ENCODE data around the gene CEP41.

CEP41 gene

DNA sequence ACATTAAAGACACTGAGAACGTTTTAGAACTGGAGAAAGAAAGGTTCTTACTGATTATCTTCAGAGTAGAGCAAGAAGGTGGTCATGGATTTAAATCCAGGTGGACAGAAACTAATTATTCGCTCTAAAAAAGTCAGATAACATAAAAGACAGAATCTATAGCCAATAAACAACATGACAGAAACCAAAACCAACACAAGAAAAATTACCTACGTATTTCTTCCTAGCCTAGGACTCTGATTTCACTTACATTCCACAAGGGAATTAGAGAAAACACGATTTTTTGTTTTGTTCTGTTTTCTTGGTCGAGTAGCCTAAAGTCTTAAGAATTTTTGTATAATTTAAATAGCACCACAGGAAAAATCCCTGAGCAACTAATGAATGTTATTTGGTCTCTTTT, 45.4 kb downstream of the CEP41 start:
- no peak for TF ChIP-seq ZFX (IDR thresholded peaks at IDR 0.05)
- TF ChIP-seq, protein P1, sequence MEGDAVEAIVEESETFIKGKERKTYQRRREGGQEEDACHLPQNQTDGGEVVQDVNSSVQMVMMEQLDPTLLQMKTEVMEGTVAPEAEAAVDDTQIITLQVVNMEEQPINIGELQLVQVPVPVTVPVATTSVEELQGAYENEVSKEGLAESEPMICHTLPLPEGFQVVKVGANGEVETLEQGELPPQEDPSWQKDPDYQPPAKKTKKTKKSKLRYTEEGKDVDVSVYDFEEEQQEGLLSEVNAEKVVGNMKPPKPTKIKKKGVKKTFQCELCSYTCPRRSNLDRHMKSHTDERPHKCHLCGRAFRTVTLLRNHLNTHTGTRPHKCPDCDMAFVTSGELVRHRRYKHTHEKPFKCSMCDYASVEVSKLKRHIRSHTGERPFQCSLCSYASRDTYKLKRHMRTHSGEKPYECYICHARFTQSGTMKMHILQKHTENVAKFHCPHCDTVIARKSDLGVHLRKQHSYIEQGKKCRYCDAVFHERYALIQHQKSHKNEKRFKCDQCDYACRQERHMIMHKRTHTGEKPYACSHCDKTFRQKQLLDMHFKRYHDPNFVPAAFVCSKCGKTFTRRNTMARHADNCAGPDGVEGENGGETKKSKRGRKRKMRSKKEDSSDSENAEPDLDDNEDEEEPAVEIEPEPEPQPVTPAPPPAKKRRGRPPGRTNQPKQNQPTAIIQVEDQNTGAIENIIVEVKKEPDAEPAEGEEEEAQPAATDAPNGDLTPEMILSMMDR (conservative IDR thresholded peaks at IDR 0.05): no peak
- no peak overlapping the region for H3K27ac ChIP-seq

DNA sequence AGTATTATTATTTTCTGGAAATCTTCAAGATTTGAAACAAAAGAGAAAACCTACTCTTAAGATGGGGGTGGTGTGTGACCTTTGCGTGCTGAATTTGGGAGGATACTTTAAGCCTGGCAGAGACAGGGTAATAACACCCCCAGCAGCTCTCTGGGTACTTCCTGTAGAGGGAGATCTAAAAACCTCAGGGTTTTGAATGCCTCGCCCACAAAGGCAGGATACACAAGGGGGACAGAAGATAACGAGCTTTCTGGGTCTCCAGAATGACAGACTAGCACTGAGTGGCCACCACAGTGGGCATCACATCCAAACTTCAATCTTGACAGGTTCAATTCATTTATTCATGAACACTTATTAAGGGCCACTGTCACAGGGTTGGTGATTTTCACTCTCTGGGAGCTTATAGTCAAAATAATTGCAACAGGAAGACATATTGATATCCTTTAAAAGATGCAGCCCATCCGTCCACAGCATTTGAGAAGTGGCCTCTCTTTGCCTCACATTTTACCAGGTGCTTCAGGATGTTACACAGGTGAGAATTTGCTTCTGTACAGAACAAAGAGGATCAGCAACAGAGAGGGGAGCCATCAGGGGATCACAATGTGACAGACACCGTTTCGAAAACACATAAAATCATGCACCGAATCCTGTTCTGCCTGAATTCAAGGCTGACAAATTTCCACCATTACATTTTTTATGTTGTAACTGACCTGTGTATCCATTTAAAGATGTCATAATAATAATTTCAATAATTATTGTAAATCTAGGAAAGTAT, 46.2 kb downstream of the CEP41 start:
- TF ChIP-seq, protein P1 (conservative IDR thresholded peaks at IDR 0.05): no peak
- TF ChIP-seq ZFX (IDR thresholded peaks at IDR 0.05): no peak

DNA sequence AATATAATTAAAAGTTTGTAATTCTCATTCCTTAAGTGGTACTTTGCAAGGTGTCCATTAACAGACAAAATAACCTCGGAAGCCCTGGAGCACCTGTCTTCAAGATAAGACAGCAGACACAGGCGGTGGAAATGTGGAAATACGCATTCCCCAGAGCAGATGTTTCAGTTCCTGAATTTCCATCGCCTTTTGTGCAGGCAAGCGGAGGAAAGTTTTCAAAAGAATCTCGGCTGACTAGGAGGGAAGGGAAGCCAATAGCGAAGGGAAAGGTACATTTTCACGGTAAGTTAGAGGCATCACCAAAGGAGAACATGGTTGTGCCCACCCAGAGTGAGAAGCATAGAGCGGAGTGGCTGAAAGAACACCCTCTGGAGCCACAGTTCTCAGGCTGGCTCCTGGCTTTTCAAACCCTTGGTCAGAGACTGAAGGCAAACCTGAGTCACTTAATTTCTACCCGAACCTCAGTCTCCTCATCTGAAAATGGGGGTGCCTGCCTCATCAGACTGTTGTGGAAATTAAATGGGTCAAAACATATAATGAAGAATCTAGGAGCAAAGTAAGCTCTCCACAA, 46.9 kb downstream of the CEP41 start:
- no peak overlapping the region for H3K27ac ChIP-seq
- no peak for TF ChIP-seq ZFX (IDR thresholded peaks at IDR 0.05)
- TF ChIP-seq, protein P1 (conservative IDR thresholded peaks at IDR 0.05): no peak

More for the DNA sequence above, 46.2 kb downstream of the CEP41 start:
- no peak overlapping the region for H3K27ac ChIP-seq

DNA sequence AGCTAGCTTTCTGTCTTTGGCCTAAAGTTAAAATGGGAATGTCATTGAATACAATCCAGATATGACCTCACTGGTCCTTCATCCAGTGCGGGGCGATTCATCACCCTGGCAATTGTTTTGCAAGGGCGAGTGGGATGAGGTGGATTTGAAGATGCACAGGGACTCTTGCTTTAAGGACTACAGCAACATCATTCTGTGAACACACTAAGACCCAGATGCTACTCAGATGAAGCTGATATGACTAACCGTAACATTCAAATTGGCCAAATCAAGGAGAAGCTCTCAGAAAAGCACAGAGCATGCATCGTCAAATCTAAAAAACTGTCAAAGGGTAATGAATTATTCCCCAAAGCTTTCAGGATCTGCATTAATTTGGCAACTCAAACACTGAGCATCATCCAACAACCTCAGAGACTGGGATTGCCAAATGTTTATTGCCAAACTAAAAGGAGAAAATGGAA, 47.7 kb downstream of the CEP41 start:
- no peak for TF ChIP-seq ZFX (IDR thresholded peaks at IDR 0.05)
- TF ChIP-seq, protein P1 (conservative IDR thresholded peaks at IDR 0.05): no peak
- H3K27ac ChIP-seq: no peak overlapping the region

DNA sequence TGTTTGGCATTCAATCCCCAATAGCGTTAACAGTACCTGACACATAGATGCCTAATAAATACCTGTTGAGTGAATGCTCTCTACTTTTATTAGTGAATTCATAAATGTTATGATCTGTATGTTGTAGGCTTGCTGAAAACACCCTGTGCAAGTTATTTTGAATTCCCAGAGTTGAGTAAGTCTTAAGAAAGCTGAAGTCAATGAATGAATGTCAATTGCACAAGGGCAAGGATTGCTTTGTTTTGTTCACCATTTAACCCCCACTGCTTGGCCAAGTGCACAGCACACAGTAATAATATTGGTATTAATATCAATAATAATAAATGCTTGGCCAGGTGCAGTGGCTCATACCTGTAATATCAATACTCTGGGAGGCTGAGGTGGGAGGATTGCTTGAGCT, 50.3 kb downstream of the CEP41 start:
- TF ChIP-seq, protein P1 (conservative IDR thresholded peaks at IDR 0.05): no peak
- TF ChIP-seq ZFX (IDR thresholded peaks at IDR 0.05): no peak
- H3K27ac ChIP-seq: no peak overlapping the region

DNA sequence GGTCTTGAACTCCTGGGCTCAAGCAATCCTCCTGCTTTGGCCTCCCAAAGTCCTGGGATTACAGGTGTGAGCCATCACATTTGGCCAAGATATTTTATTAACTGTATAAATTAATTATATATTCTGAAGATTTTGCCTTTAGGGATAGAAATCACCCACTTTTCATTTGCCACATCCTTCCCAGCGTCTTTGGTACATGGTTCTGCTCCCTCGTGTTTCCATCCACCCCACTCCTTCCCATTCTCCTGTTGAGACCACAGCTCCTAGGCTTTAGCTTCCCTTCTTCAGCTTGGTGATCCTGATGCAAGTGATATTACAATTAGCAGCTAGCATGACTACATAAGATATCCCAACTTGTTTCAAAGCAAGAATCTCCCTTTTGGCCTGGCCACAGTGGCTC, 52.1 kb downstream of the CEP41 start:
- no peak for TF ChIP-seq ZFX (IDR thresholded peaks at IDR 0.05)
- TF ChIP-seq, protein P1 (conservative IDR thresholded peaks at IDR 0.05): no peak
- H3K27ac ChIP-seq: no peak overlapping the region

DNA sequence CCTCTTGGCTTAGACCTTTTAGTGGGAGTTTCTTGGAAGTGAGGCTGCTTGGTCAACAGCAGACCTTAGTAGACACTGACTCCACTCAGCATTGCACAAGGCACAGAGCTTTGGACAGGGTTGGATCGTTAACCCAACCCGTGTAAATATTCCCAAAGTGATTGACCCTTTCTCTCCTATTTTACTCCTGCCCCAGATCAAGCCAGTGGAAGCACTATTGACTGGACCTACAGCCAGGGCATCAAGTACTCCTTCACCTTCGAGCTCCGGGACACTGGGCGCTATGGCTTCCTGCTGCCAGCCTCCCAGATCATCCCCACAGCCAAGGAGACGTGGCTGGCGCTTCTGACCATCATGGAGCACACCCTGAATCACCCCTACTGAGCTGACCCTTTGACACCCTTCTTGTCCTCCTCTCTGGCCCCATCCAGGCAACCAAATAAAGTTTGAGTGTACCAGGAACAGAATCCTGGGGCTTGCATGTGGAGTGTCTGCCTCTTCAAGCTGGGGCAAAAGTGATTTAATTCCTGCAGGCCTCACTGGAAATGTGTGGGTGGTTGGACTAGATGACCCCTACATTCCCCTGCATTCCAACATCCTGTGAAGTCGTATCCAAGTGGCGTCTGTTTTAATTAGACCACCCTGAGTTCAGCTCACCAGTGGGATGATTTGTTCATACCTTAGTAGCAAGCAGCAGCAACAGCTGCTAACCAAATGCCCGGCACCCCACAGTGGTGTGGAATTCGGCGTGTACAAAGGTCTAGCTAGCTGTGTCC, 53.0 kb downstream of the CEP41 start:
- no peak for TF ChIP-seq ZFX (IDR thresholded peaks at IDR 0.05)
- TF ChIP-seq, protein P1 (conservative IDR thresholded peaks at IDR 0.05): no peak
- H3K27ac ChIP-seq: no peak overlapping the region
